ENCODE results near the gene ZNF550. TPM values are rescaled to one million over a fixed set of nuclear protein-coding genes. Genes with fewer than 3 reads are reported as not detected.
"Not testable (repeated sequence)": the region's sequence is repeated elsewhere in the genome, so short reads cannot be mapped to it uniquely, and the experiment has no call there.

The ZNF550 gene
- total and polyA plus RNA-seq, 10 of the 15 experiments (the other 5 are each of a cell fraction or from before 2014, with no cell fraction given): 2.6 to 14.0 (median 7.4) TPM

- TF ChIP-seq, protein P1, sequence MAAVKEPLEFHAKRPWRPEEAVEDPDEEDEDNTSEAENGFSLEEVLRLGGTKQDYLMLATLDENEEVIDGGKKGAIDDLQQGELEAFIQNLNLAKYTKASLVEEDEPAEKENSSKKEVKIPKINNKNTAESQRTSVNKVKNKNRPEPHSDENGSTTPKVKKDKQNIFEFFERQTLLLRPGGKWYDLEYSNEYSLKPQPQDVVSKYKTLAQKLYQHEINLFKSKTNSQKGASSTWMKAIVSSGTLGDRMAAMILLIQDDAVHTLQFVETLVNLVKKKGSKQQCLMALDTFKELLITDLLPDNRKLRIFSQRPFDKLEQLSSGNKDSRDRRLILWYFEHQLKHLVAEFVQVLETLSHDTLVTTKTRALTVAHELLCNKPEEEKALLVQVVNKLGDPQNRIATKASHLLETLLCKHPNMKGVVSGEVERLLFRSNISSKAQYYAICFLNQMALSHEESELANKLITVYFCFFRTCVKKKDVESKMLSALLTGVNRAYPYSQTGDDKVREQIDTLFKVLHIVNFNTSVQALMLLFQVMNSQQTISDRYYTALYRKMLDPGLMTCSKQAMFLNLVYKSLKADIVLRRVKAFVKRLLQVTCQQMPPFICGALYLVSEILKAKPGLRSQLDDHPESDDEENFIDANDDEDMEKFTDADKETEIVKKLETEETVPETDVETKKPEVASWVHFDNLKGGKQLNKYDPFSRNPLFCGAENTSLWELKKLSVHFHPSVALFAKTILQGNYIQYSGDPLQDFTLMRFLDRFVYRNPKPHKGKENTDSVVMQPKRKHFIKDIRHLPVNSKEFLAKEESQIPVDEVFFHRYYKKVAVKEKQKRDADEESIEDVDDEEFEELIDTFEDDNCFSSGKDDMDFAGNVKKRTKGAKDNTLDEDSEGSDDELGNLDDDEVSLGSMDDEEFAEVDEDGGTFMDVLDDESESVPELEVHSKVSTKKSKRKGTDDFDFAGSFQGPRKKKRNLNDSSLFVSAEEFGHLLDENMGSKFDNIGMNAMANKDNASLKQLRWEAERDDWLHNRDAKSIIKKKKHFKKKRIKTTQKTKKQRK (IDR thresholded peaks at IDR 0.05; ENCODE audit: low read depth, low read length): 0 out of 2 replicates have a peak, but pooled peaks have one; percentile 43
- peak; percentile 96 for TF ChIP-seq CREM (IDR thresholded peaks at IDR 0.05; ENCODE audit: low read depth)
Measured at GRCh38 chr19:57499680-57500395, 59.8 kb downstream of the ZNF550 start, which contains the start of gene ZNF773 (continued).

GRCh38 chr19:57499332-57499679 lies 60.4 kb downstream of the ZNF550 start:
- H3K27ac ChIP-seq (ENCODE audit: control insufficient read depth, insufficient read depth); RAD21 ChIA-PET (ENCODE audit: unreplicated experiment); H3K4me3 ChIP-seq; FAIRE-seq; H3K27me3 ChIP-seq (replicated peaks in 1 of 2; ENCODE audit: control insufficient read depth in 2 of 2, insufficient read depth in 2 of 2, low read length in 1 of 2); H3K36me3 ChIP-seq (ENCODE audit: control insufficient read depth in 2 of 2, insufficient read depth in 2 of 2, low read length in 1 of 2); ATAC-seq; H3K9ac ChIP-seq (ENCODE audit: control insufficient read depth, insufficient read depth, low read length); BruUV-seq (replicated peaks); DNase-seq (ENCODE audit: low read depth, low spot score); H3K4me1 ChIP-seq (ENCODE audit: control insufficient read depth, insufficient read depth, low read length); in situ Hi-C loops (cut with MboI); H4K20me1 ChIP-seq (ENCODE audit: control insufficient read depth, insufficient read depth); H3K4me2 ChIP-seq (ENCODE audit: control insufficient read depth, insufficient read depth); CTCF ChIA-PET; intact Hi-C loops (cut with micrococcal nuclease; ENCODE audit: unreplicated experiment); H3K79me2 ChIP-seq (ENCODE audit: control insufficient read depth, insufficient read depth, low read length): not testable (repeated sequence)
- H3K9me3 ChIP-seq (replicated peaks; ENCODE audit: control insufficient read depth, insufficient read depth, low read length): peaks cover 16% of the 10 kb centered on the region
- ChIA-PET POLR2A (interaction anchor here (1.0 to 1.5 kb wide), 2 partner anchors 65 to 1000 kb away, joined by 3 to 4 read pairs; no protein-coding TSS in a partner anchor), SMC1A (ENCODE audit: uncharacterized antibody, unreplicated experiment) (interaction anchor here (0.9 kb wide), 1 partner anchor 1020 kb away, joined by 3 read pairs; the partner anchor contains the start of gene ZBTB45)
- TF ChIP-seq ZBTB33 (IDR thresholded peaks at IDR 0.05): peak; percentile 16; the same call in 1 of the 2 replicates
- 0 out of 4 replicates have a peak, but pooled peaks of 1 of the 2 experiments have one; percentile 1 for TF ChIP-seq SRF (IDR thresholded peaks at IDR 0.05; ENCODE audit: low read depth in 2 of 2, low read length in 2 of 2)
- H2AFZ ChIP-seq (ENCODE audit: control insufficient read depth, low read depth, low read length): peak overlapping the region; percentile 55; the same call in 1 of the 2 replicates

GRCh38 chr19:57488299-57488644 lies 71.4 kb downstream of the ZNF550 start:
- H3K4me1 ChIP-seq (ENCODE audit: control insufficient read depth, insufficient read depth, low read length); H2AFZ ChIP-seq (ENCODE audit: control insufficient read depth, low read depth, low read length); DNase-seq (ENCODE audit: low read depth, low spot score); ATAC-seq; in situ Hi-C loops (cut with MboI); H3K27me3 ChIP-seq (replicated peaks in 1 of 2; ENCODE audit: control insufficient read depth in 2 of 2, insufficient read depth in 2 of 2, low read length in 1 of 2); H3K79me2 ChIP-seq (ENCODE audit: control insufficient read depth, insufficient read depth, low read length); H3K36me3 ChIP-seq (ENCODE audit: control insufficient read depth in 2 of 2, insufficient read depth in 2 of 2, low read length in 1 of 2); H3K27ac ChIP-seq (ENCODE audit: control insufficient read depth, insufficient read depth); RAD21 ChIA-PET (ENCODE audit: unreplicated experiment); H4K20me1 ChIP-seq (ENCODE audit: control insufficient read depth, insufficient read depth); intact Hi-C loops (cut with micrococcal nuclease; ENCODE audit: unreplicated experiment); CTCF ChIA-PET: not testable (repeated sequence)
- ChIA-PET SMC1A (ENCODE audit: uncharacterized antibody, unreplicated experiment) (interaction anchor here (1.1 kb wide), 1 partner anchor 9 kb away, joined by 3 read pairs; no protein-coding TSS in a partner anchor), POLR2A (interaction anchor here (0.6 kb wide), 1 partner anchor 57 kb away, joined by 4 read pairs; no protein-coding TSS in a partner anchor)
- H3K4me2 ChIP-seq (ENCODE audit: control insufficient read depth, insufficient read depth): peak overlapping the region; percentile 40; the same call in 1 of the 2 replicates
- FAIRE-seq: peak; percentile 86
- peaks cover 12% of the 10 kb centered on the region for H3K9me3 ChIP-seq (replicated peaks; ENCODE audit: control insufficient read depth, insufficient read depth, low read length)
- H3K9ac ChIP-seq (ENCODE audit: control insufficient read depth, insufficient read depth, low read length): peak overlapping the region; percentile 27; the same call in 1 of the 2 replicates
- peak overlapping the region; percentile 41; the same call in 1 of the 2 replicates for H3K4me3 ChIP-seq
- no CpG with 5 or more reads among the region's 1 CpG for WGBS (ENCODE audit: insufficient coverage, insufficient replicate concordance, low lambda C conversion rate, missing lambda C conversion rate)
- TSS peak; percentile 60 for BruUV-seq (replicated peaks)
